DMS53 treated with DMSO at 0.1 percent for 48 hours (cell line): ENCODE results near the gene ALDH1A2.

Experiments
- DNase-seq: peaks from one replicate; lab custom pipeline; 2025; ENCODE audit not compliant: unreplicated experiment; lab: John Stamatoyannopoulos, UW

The ALDH1A2 gene

GRCh38 chr15:57947282-57947681 is 118.2 kb downstream of the ALDH1A2 start:
- DNase-seq = no peak

DNA sequence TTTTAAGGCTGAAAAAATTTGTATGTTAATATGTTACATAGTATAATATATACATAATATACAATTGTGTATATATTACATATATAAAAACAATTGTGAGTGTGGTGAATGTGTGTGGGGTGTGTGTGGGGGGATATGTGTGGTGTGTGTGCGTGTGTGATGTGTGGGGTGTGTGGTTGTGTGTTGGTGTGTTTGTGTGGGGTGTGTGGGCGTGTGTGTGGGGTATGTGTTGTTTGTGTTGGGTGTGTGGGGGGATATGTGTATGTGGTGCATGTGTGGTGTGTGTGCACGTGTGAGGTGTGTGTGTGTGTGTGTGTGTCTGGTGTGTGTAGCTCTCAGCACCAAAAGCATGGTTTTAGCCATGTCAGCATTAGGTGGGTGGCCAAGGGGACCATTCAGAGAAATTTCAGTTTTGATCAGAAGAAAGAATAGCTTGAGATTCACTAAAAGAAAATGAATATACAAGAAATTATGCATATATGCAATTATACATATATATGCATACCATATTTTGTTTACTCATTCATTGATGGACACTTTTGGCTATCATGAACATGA is 118.9 kb downstream of the ALDH1A2 start:
- no peak for DNase-seq

- no peak for DNase-seq
Measured at GRCh38 chr15:57945616-57946015, 119.9 kb downstream of the ALDH1A2 start.

DNA sequence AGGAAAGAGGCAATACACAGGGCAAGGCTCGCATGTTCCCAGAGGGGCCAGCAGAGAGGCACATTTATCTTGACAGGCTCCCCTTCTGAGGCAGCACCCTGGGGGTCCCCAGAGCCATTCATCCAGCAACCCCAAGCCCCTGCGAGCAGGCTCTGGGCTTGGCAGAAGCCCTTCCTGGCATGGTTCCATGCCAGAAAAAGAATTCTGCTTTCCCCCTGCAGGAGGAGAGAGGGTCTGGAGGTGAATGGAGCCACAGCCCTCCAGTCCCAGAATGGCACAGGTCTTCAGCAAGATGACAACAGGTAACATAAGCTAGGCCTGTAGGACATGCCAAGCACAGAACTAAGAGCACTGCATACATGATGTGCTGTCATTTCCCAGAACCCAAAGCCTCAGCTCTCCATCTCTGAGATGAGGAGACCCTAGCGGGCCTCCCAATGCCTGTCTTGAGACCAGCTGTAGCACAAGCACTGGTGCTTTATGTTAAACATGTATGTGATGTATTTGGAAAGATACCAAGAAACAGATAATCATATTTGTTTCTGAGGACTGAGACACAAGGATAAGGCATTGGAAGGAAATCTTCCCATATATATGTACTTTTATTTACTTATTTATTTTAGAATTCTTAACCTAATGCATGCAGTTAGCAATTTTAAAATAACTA is 121.6 kb downstream of the ALDH1A2 start:
- DNase-seq = no peak

DNA sequence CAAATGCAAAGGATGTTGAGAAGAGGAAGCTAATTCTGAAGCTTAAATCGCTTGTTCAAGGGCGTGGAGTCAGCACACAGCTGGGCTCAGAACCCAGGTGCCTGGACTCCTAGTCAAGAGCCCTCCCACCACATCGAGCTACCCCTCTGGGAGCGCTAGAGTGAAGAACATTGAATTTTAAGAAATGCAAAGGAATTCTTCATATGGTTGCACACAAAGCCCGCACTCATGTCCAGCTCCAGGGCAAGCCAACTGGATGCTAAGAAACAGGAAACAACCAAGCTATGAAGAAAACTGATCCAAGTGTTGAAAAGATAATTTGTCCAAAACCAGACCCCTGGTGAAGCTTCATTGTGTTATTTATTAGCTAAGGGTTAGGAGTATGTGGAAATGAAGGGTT is 122.3 kb downstream of the ALDH1A2 start:
- DNase-seq = no peak

DNA sequence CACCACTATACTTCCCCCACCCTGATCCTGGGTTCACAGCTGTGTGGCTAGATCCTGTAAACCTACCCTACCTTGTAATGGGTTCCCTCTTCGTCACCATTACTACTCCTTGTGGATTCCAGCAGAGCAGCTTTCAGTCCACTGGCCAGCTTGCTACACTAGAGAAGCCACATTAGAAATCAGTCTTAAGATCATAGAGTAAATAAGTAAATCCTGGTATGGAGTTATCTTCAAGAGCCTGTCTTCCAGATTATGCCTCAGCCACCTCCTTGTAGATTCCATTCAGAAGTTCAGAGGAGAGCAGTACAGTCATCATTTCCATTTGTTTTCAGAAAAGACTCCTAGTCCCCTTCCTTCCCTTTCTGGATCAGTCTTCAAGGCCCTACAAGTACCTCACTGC is 123.7 kb downstream of the ALDH1A2 start:
- DNase-seq = no peak

DNA sequence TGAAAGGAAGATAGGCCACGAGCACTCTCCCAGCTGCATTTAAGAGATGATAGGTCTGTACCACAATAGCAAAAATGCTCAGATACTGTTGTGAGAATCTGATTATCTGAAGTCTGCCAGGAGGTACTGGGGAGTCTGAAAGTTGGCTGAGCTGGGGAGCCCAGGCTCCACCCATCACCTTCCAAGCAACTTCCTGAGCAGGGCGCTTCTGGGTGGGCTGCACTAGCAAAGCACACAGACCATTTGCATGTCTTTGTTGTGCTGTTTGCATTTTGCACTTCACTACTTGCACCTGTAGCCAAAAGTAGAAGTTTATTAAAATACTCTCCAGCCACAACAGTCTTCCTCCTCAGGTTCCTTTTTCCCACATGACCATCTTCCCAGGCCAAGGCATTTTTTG is 133.2 kb downstream of the ALDH1A2 start:
- DNase-seq = no peak

GRCh38 chr15:57931570-57931969 is 133.9 kb downstream of the ALDH1A2 start:
- no peak for DNase-seq

DNA sequence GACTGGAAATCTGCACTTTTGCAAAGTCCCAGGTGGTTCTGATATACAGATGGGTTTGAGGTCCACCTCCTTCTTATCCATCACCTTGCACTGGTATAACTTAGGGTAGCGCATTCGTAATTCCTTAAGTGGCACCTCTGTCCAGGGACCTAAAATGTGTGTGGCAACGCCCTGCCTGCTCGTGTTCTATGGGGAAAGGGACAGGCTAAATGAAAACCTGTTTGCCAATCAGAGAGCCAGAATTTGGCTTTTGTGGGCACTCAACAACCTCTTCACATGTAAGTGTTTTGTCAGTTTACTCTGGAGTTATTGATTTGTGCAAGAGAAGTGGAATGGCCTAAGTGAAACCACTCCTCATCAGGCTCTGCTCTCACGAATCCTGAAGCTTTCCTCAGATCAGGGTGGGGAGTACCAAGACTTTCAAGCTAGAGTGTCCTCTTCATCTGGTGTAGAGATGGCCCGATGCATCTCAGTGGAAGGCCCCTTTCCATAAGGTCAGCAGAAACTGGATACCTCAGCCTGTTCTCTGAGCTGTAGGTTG is 138.3 kb downstream of the ALDH1A2 start:
- DNase-seq = no peak

DNA sequence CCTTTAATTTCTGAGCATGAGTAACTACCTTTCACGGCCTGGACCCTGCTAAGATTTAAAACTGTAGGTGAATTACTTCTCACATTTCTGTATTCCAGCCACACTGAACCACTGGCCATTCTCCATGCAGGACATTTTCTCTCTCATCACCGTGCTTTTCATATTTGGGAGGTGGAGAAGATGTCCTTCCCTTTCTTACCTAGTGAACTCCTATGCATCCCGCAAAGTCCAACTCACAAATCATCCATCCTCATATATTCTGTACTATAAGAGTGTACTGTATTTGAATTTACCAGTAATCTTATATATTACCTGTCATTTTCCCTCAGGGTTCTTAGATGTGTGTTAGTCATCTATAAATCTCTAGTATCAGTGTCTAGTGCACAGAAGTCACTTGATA is 139.9 kb downstream of the ALDH1A2 start:
- DNase-seq = no peak

GRCh38 chr15:57924598-57924997 is 140.9 kb downstream of the ALDH1A2 start:
- DNase-seq = no peak

DNA sequence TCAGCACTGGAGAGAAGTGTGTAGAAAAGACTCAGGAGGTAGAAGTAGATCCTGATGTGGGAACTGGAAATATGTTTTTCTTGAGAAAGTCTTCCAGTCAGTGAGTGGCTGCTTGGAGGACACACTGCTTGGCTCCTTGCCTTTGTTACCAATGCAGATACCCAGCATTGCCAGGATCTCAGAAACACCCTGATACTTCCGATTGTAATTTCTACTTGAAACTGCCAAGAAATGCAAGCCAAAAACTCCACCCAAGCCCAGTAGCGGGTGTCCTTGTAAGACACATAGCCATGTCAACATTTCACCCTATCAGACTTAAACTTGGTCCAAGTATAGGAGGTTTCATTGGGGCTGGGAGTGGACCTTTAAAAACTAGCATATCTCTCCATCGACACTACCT is 141.8 kb downstream of the ALDH1A2 start:
- no peak for DNase-seq

DNA sequence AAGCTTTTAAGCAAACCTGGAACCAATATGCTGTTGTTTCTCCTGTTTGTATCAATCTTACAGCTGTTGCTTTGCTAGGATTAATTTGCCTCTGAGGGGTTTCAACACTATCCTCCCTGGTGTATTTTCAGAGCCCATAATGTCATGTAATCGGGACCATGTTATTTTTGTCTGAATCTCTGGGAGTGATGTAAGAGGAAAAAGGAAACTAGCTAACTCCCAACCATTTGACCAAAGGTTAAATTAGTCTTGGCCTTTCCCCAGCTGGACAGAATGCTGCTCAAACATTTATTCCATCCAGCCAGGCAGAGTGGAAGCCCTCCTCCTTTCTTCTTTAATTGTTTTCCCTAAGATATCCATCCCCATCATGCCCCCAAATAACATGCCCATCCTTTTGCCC is 142.2 kb downstream of the ALDH1A2 start:
- no peak for DNase-seq

DNA sequence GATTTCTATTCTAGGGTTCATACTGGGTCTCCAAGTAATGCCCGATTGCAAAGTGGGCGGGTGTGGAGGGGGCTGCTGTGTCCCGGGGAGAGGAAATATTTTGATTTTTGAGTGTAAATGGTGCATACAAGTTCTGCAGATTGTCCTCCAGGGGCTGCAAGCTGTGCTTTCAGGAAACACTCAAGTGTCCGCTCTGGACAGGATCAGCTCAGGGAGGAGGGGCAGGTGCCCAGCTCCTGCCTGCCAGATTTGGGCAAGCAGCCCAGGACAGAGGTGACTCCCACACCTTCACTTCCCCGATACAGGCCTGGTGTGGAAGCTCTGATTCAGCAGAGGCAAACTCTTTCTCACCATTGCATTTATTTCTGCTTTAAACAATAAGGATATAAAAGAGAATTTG is 142.7 kb downstream of the ALDH1A2 start:
- no peak for DNase-seq

- no peak for DNase-seq
Measured at GRCh38 chr15:57921371-57921770, 144.1 kb downstream of the ALDH1A2 start.

GRCh38 chr15:57920911-57921310 is 144.6 kb downstream of the ALDH1A2 start:
- DNase-seq = no peak

DNA sequence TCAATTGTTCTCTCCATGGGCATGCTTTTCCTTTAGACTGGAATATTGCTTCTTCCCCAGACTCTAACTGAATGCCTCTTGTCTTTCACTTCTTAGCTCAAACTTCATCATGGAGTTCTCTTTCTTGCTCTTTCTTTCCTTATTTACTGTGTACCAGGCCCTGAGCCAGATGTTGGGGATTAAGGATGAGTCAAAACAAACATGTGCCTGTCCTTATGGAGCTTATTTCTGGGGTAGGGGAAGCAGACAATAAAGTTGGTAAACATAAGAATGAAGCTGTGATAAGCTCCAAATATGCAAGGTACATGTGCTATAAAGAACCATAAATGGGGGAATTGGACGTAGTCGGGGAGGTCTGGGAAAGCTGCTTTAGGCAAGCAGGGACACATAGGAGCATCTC is 145.8 kb downstream of the ALDH1A2 start:
- DNase-seq = peak; percentile 23

- no peak for DNase-seq
Measured at GRCh38 chr15:57917998-57918397, 147.5 kb downstream of the ALDH1A2 start.

DNA sequence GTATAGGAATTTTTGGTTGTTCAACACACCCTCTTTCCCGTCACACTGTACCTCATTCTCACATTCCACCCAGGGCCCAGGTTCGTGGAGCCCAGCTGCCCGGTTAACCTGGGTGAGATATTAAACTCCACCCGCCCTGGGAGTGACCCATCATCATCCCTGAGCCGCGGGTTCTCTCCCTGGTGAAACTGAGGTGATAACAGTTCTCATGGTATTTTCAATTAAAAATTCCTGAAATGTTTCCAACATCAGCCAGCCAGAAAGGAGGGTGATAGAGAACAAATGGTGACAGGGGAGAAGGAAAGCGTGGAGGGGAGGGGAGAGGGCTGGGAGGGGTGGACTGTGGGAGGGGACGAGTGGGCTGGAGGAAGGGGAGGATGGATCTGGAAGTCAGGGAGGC is 148.8 kb downstream of the ALDH1A2 start:
- no peak for DNase-seq

- no peak for DNase-seq
Measured at GRCh38 chr15:57915827-57916531, 149.5 kb downstream of the ALDH1A2 start.

GRCh38 chr15:57914350-57915055 is 151.0 kb downstream of the ALDH1A2 start:
- peak; percentile 41 for DNase-seq

DNA sequence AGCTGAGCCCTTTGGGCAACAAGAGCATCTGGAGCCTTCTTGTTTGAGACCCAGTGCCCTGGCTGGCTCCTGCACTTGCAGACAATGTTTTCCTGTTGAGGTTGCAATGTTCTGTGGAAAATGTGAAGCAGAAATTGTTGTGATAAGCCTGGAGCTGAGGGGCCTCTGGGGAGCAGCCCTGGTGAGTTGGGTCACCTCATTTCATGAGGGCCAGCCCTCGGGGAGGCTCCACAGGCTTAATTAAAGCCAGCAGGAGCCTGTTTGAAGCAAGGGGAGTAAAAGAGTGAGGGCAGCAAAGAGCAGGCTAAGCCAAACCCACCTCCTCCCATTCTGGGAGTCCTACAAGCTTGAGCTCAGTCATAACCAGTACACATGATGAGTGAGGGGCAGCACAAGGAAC is 154.3 kb downstream of the ALDH1A2 start:
- DNase-seq = no peak
